Effector CD8-positive, alpha-beta T cell (primary cell): Measurements from ENCODE around the gene GPR137B.

Experiments
- DNase-seq: peaks from one replicate; lab custom pipeline; 2025; lab: John Stamatoyannopoulos, UW

Gene GPR137B

DNA sequence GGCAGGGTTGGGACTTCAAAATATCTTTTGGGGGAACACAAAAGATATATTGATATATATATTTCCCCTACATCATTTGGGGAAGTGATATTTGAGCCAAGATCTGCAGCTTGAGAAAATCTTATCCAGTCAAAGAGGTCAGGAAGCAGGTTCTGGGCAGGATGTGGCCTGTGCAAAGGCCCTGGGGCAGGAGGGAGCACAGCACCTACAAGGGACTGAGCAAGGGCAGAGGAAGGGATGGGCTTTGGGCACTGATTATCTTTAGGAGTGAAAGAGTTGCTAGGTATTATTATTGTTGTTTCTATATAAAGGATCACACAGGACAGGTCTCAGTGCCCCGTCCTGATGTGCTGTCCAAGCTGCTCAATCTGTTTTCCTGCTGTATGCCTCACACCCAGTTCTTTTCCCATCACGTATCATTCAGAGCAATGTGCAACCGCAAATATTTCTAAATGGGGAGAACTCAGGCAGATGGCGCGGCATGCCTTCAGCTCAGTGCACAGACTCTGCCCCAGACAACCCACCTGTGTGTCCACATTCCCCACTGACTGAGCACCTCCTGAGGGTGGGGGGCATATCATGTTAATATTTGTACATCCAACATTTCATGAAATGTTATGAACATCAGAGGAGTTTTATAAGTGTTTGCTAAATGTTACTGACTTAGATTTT is 28.1 kb upstream of the GPR137B start:
- no peak for DNase-seq

DNA sequence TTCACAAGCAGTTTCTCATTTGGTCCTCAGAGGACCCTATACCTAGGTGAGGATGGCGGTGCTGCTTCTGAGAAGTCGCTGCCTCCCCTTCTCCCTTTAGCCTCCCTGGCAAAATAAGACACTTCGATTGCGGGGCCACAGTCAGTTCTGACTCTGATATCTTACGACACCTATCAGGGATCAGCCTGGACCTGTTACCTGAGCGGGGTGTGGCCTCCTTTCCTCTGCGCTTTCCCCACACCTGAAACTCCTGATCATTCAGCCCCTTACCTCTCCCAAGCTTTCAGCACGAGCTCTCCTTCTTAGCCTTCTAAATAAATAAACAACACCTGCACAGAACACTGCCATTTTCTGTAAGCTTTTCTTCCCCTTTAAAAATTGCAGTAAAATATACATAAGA is 24.6 kb upstream of the GPR137B start:
- no peak for DNase-seq

GRCh38 chr1:236119943-236120484 is 22.3 kb upstream of the GPR137B start:
- DNase-seq, result no peak

DNA sequence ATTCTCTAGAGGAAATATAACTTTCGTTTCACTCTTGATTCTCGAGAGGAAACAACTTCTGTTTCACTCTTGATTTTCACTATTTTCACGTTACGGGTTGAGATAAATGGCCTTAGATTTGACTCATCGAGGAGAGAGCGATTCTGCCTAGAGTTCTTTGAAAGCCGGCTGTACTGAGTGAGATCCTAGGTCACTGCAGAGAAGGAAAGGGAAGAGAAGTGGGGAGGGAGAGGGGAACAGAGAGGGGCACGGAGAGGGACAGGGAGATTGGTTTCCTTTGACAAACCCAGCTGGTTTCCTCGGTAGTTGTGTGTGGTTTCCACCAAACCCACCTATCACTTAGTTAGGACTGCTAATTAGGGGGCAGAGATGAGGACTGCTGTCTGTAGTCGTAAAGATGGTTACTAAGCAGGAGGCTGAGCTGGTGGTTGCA is 21.6 kb upstream of the GPR137B start:
- no peak for DNase-seq

DNA sequence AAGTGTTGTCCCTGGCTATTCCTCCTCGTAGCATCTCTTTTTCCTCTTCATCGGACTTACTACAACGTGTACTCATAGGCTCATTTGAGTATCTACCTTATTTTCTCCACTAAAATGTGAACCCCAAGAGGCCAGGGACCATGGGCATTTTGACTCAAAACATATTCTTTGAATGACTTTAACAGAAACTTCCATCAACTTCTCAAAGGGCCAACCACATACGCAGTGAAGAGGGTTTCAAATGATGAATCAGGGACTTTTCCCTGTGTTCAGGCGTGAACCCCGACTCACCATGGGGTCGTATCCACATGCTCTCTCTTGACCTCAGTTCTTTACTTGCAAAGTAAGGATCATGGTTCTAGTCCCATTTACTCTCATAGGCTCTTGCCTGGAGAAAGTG is 20.2 kb upstream of the GPR137B start:
- no peak for DNase-seq

- DNase-seq, result no peak
Measured at GRCh38 chr1:236123563-236123962, 18.8 kb upstream of the GPR137B start.

GRCh38 chr1:236124965-236125364 is 17.4 kb upstream of the GPR137B start:
- no peak for DNase-seq

GRCh38 chr1:236127045-236127444 is 15.3 kb upstream of the GPR137B start:
- DNase-seq, result no peak

DNA sequence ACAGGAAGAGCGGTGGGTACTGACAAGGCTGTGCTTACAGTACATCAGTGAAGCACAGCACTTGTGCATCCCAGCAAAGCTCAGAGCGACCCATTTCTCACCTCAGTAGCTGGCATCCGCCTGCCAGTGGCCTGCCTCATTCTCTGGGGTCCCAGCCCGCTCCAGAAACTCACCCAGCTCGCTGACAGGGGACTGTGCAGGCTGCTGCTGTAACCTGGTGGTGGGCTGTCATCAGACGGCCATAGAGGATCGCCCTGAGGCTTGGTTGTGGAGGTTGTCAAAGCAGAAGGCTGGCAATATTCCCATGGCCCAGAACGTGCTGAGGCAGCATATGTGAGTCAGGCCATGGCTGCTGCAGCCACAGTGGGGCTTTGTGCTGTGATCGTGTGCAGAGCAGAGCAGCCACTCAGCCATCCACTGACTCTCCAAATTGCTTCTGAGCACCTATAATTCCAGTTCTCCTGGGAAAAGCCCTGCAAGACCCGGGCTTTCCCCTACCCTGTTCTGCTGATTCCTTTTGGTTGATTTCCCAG is 13.6 kb upstream of the GPR137B start:
- no peak for DNase-seq

GRCh38 chr1:236129306-236129705 is 13.0 kb upstream of the GPR137B start:
- no peak for DNase-seq

DNA sequence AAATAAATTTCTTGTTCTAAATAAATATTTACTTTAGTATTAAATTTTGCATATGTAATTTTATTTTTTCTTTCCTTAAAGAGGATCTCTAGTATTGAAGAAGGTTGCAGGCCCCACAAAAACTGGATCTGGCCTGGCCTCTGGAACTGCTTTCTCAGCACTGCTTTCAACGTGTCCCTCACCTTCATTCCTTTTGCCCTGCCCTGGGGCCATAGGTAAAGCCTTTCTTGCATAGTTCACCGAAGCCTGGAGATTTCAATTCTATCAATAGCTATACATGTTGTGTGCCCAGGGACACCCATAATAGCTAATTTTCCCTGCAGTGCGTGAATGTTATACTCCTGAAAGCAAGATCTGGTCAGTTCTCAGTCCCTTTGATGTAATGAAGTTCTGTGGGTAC is 12.0 kb upstream of the GPR137B start:
- DNase-seq, result no peak

GRCh38 chr1:236131916-236132315 is 10.4 kb upstream of the GPR137B start:
- no peak for DNase-seq

DNA sequence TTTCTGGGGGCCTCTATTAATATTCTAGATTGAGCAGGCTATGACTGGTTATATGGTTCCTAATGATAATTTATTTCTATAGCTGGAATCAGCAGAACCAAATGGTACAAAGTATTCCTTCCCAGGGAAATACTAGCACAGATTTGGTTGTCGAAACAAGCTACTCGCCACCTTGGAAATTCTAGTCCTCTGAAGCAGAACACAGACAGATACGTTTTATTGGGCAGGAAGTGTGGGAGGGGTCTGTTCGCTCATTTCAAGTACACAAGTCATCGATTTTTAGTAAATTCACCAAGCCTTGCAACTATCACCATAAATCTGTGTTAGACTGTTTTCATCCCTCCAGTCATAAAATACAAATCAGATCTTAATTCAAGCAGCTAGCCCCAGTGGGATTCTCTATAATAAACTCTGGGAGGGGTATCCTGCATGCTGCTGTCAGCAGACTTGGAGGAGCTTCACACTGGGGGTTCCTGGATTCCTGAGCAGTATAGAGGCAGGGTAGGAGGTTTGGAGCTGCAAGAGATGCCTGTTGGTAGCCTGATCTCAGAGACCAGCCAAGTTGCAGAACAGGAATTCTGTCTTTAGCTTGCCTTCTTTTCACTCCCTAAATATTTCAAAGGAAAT is 9.8 kb upstream of the GPR137B start:
- DNase-seq, result no peak

GRCh38 chr1:236133339-236133738 is 9.0 kb upstream of the GPR137B start:
- DNase-seq, result no peak

GRCh38 chr1:236133802-236134201 is 8.5 kb upstream of the GPR137B start:
- no peak for DNase-seq

DNA sequence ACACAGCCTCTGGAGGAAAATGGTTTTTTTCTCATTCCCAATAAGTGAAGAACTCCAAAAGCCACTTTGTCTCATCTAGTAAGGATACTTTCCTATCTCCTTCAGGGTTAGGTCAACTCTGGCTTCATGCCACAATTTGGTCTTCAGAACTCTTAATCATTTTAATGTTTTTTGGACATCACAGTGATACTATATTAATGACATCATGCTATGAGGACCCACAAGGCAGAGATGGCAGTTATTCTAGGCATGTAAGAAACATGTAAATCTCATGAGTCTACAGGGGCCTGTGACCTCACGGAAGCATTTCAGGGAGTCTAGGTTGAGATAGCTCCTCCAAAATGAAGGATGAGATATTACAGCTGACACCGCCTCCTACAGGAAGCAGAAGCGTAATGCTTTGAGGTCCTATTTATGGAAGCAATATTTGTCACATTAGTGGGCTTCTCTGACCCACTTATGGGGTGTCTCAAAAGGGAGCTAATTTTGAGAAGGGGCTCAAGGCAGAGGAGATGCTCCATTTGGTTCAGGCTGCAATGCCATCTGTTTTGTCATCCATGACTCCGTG is 5.0 kb upstream of the GPR137B start:
- no peak for DNase-seq

GRCh38 chr1:236139495-236139894 is 2.8 kb upstream of the GPR137B start:
- DNase-seq, result no peak

DNA sequence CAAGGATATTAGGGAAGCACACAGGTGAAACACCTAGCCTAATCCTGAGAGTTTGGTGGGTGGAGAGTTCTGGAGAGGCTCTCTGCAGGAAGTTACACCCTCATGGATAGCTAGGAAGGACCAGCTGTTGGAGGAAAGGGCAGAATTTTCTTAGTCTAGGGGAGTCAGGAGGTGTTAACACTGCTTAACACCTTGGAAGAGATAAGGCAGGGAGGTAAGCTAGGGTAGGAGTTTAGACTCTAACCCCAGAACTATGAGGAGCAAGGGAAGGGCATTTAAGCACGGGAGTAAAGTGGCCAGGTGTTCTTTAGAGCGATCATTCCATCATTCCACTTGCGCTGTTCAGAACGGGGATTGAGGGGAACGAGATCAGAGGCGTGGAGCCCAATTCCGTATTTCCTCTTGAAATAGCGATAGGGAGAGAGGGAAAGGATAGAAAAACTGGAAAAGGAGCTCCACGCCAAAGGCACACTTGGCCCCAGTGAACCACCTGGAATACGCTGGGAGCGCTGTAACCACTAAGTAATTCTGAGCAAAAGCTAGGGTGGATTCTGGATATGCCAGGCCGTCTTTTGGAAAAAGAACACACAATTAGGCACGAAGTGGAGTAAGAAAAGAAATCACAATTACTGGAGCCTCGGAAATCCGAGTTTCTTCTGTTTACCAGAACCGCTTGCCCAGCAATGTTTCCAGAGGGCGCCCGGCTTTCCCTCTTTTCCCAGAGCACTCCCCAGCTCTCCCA is 1.5 kb upstream of the GPR137B start:
- no peak for DNase-seq

DNA sequence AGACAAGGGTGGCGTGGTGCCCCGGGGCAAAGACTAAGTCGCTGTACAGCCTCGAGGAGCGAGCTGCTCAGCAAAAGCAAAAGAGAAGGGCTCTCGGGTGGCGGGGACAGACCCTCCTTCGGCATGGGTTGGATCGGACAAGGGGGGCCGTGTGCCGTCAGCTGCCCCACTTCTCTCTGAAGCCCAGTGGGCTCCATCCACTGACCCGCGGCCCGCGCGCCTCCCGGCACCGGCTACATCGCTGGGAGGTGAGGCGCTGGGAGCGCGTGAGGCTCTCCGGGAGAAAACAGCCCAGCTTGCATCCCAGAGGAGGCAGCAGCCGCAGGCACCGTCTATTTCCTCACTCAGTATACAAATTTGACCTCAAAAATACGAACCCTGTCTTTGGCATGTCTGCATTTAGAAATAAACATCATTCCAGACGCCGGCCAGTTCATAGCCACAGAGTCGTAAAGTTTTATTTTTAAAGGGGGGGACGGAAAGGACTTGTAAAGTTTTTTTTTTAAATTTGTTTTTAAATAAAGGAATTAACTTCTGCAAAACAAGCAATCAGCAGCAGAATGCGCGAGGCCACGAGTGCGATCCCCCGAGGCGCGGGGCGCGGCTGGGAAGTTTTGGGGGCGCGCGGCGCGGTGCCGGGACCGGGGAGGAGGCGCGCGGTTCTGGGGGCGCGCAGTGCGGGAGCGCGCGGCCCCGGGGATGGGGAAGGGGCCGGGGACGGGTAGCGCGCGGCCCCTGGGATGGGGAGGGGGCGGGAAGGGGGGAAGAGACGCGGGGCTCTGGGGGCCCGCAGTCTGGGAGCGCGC is 689 bp upstream of the GPR137B start:
- DNase-seq, result no peak

- DNase-seq, result no peak
Measured at GRCh38 chr1:236143104-236143948, 987 bp downstream of the GPR137B start.

DNA sequence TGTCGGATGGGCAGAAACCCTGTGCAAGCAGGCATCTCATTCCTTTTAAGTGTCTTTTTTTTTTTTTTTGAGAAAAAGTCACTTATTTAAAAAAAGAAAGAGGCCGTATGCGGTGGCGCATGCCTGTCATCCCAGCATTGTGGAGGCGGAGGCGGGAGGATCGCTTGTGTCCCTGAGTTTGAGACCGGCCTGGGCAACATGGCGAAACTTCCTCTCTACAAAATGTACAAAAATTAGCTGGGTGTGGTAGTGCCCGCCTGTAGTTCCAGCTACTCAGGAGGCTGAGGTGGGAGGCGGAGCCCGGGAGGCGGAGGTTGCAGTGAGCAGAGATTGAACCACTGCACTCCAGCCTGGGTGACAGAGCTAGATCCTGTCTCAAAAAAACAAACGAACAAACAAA is 1.7 kb downstream of the GPR137B start:
- no peak for DNase-seq
